Neural progenitor cell (in vitro differentiated cells): ENCODE data around the gene SYT7.

Experiments
- EZH2 ChIP-seq: fragments of 200-600 bp; sonication (generic); IDR thresholded peaks from 2 replicates; pipeline ENCODE4 v1.6.1; 2017; ENCODE audit warnings: antibody characterized with exemption, mild to moderate bottlenecking, moderate library complexity
- EZH2phosphoT487 ChIP-seq: fragments of 200-600 bp; sonication (generic); IDR thresholded peaks from 2 replicates; pipeline ENCODE4 v1.6.1; 2017; ENCODE audit warnings: antibody characterized with exemption
- TF ChIP-seq, protein P1 (sequence below): fragments of 200-600 bp; sonication (generic); IDR thresholded peaks from 2 replicates; pipeline ENCODE4 v1.5.1; 2017; ENCODE audit warnings: antibody characterized with exemption, mild to moderate bottlenecking

DNA sequence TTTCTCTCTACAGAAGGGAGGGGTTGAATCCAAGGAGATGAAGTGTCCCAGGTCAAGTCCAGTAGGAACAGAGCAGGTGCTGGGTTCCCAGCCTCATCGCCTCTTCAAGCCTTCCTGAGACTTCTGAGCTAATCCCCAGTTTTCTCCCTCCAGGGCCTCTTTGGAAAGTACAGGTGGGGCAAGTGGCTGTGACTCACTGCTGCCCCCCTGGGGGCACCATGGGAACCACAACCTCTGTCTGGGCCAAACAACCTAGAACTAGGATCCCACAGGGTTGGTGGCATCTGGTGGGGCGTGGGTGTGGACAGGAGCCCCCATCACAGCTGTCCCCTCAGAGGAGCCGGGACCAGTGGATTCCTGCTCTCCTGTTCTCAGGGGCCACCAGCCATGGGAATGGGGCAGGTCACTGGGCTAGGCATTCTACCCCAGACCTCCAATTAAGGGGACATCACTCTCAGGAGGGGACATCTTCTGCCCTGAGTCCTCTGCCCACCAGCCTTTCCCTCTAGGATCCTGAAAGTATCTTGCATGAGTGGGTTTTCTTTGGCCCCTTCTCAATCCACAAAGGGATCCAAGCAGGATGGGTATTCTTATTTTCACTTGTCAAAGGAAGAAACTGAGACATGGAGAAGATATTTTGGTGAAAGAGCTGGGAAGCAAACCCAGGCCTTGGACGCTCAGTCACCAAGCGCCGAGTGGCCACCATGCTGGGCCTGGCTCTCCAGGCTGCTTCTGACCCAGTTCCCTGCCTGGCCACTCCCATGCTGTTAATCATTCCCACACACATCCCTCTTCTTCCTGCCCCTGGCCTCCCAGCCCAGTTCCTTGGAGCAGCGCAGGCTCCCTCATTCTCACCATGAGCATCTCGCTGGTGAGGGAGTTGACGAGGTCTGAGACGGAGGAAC, 48.5 kb downstream of the SYT7 start:
- TF ChIP-seq, protein P1, sequence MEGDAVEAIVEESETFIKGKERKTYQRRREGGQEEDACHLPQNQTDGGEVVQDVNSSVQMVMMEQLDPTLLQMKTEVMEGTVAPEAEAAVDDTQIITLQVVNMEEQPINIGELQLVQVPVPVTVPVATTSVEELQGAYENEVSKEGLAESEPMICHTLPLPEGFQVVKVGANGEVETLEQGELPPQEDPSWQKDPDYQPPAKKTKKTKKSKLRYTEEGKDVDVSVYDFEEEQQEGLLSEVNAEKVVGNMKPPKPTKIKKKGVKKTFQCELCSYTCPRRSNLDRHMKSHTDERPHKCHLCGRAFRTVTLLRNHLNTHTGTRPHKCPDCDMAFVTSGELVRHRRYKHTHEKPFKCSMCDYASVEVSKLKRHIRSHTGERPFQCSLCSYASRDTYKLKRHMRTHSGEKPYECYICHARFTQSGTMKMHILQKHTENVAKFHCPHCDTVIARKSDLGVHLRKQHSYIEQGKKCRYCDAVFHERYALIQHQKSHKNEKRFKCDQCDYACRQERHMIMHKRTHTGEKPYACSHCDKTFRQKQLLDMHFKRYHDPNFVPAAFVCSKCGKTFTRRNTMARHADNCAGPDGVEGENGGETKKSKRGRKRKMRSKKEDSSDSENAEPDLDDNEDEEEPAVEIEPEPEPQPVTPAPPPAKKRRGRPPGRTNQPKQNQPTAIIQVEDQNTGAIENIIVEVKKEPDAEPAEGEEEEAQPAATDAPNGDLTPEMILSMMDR: peak; percentile 87
- TF ChIP-seq EZH2phosphoT487: no peak
- TF ChIP-seq EZH2: no peak
